NB4 (cell line): ENCODE data around the gene SV2B.

ENCODE experiments used
- CTCF ChIP-seq: IDR thresholded peaks from one replicate; pipeline ENCODE4 v1.5.1; 2012; ENCODE audit warnings: low read depth, low read length
- MYC ChIP-seq: IDR thresholded peaks from 2 replicates; pipeline ENCODE4 v1.6.1; 2011; ENCODE audit warnings: low read depth, low read length
- POLR2A ChIP-seq: IDR thresholded peaks from 2 replicates; pipeline ENCODE4 v1.6.1; 2011; ENCODE audit warnings: mild to moderate bottlenecking; ENCODE audit not compliant: insufficient read length; ENCODE audit errors: extremely low read depth

GRCh38 chr15:91209726-91210125, 109.7 kb downstream of the SV2B start:
- TF ChIP-seq CTCF (no peak), MYC (no peak), POLR2A (no peak)
